ENCODE measurements around the gene PDE5A. TPM values are rescaled to one million over a fixed set of nuclear protein-coding genes. Genes with fewer than 3 reads are reported as not detected.

Gene PDE5A
- total and polyA plus RNA-seq, 10 of the 15 experiments (the other 5 are each of a cell fraction or from before 2014, with no cell fraction given), result under 0.01 to 3.9 (median 0.26) TPM; not detected in 1

DNA sequence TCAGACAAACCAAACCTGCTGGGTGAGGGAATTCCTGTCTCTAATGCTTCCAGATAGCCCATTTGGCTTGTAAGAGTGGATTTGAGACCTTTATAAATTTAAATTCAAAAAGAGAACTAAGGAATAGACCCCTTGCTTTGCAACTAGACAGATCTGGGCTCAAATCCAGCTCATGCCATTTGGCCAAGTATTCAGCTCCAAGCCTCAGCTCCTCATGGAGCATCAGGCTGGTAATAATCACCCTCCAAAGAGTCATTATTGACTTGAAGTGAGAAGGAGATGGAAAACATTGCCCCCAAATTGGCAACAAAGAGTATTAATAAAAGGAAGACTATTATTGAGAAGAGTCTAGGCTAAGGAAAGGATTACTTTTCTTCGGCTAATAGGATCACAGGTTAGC, 134.7 kb downstream of the PDE5A start:
- in situ Hi-C loops (cut with MboI), result loop anchor here (10.0 kb wide), 1 partner anchor 449 kb away; no protein-coding TSS in a partner anchor
- ChIA-PET CTCF (interaction anchor here (0.6 to 3.2 kb wide), 15 partner anchors 11 to 513 kb away, joined by 3 to 28 read pairs (median 4); no protein-coding TSS in a partner anchor), SMC1A (ENCODE audit: uncharacterized antibody, unreplicated experiment) (interaction anchor here (0.7 to 2.5 kb wide), 5 partner anchors 177 to 513 kb away, joined by 3 to 6 read pairs (median 4); no protein-coding TSS in a partner anchor), RAD21 (ENCODE audit: unreplicated experiment) (interaction anchor here (0.6 to 1.1 kb wide), 4 partner anchors 187 to 512 kb away, joined by 3 to 9 read pairs (median 4); no protein-coding TSS in a partner anchor), POLR2A (no interaction called here)
- Histone ChIP-seq H3K27me3 (replicated peaks in 1 of 2; ENCODE audit: control insufficient read depth in 2 of 2, insufficient read depth in 2 of 2, low read length in 1 of 2) (no peaks in the 10 kb centered on the region), H2AFZ (ENCODE audit: control insufficient read depth, low read depth, low read length) (no peak overlapping the region), H3K36me3 (ENCODE audit: control insufficient read depth in 2 of 2, insufficient read depth in 2 of 2, low read length in 1 of 2) (peaks cover 1 to 6% of the 10 kb centered on the region in 2 experiments; a peak in 2 of 4 replicates), H3K27ac (ENCODE audit: control insufficient read depth, insufficient read depth) (no peak overlapping the region), H3K9me3 (replicated peaks; ENCODE audit: control insufficient read depth, insufficient read depth, low read length) (no peaks in the 10 kb centered on the region), H3K4me3 (no peak overlapping the region), H3K4me1 (ENCODE audit: control insufficient read depth, insufficient read depth, low read length) (no peaks in the 10 kb centered on the region), H3K4me2 (ENCODE audit: control insufficient read depth, insufficient read depth) (no peak overlapping the region), H3K9ac (ENCODE audit: control insufficient read depth, insufficient read depth, low read length) (no peak overlapping the region), H4K20me1 (ENCODE audit: control insufficient read depth, insufficient read depth) (no peaks in the 10 kb centered on the region), H3K79me2 (ENCODE audit: control insufficient read depth, insufficient read depth, low read length) (no peaks in the 10 kb centered on the region)
- ATAC-seq (no peak), DNase-seq (ENCODE audit: low read depth, low spot score) (no peak), FAIRE-seq (no peak)
- TF ChIP-seq, protein P1, sequence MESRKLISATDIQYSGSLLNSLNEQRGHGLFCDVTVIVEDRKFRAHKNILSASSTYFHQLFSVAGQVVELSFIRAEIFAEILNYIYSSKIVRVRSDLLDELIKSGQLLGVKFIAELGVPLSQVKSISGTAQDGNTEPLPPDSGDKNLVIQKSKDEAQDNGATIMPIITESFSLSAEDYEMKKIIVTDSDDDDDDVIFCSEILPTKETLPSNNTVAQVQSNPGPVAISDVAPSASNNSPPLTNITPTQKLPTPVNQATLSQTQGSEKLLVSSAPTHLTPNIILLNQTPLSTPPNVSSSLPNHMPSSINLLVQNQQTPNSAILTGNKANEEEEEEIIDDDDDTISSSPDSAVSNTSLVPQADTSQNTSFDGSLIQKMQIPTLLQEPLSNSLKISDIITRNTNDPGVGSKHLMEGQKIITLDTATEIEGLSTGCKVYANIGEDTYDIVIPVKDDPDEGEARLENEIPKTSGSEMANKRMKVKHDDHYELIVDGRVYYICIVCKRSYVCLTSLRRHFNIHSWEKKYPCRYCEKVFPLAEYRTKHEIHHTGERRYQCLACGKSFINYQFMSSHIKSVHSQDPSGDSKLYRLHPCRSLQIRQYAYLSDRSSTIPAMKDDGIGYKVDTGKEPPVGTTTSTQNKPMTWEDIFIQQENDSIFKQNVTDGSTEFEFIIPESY (IDR thresholded peaks at IDR 0.05), result no peak
- TF ChIP-seq ASH2L (IDR thresholded peaks at IDR 0.05; ENCODE audit: borderline replicate concordance, low read depth), result no peak
- TF ChIP-seq NFIC (IDR thresholded peaks at IDR 0.05; ENCODE audit: low read depth, low read length), result no peak
- no peak for TF ChIP-seq FOXM1 (IDR thresholded peaks at IDR 0.05; ENCODE audit: low read depth, low read length)
- no peak for TF ChIP-seq NBN (IDR thresholded peaks at IDR 0.05)
- TF ChIP-seq POLR2AphosphoS5 (IDR thresholded peaks at IDR 0.05; ENCODE audit: low read length), result no peak
- TF ChIP-seq CBFB (IDR thresholded peaks at IDR 0.05; ENCODE audit: low read depth), result no peak
- TF ChIP-seq CHD1 (IDR thresholded peaks at IDR 0.05; ENCODE audit: low read depth, low read length), result no peak
- no peak for TF ChIP-seq MXI1 (IDR thresholded peaks at IDR 0.05; ENCODE audit: low read depth, low read length)
- TF ChIP-seq MEF2A (IDR thresholded peaks at IDR 0.05; ENCODE audit: insufficient read depth, low read depth, low read length), result no peak
- TF ChIP-seq, protein P2, sequence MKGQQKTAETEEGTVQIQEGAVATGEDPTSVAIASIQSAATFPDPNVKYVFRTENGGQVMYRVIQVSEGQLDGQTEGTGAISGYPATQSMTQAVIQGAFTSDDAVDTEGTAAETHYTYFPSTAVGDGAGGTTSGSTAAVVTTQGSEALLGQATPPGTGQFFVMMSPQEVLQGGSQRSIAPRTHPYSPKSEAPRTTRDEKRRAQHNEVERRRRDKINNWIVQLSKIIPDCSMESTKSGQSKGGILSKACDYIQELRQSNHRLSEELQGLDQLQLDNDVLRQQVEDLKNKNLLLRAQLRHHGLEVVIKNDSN (IDR thresholded peaks at IDR 0.05; ENCODE audit: borderline replicate concordance, extremely low read length, insufficient read depth, low read depth, low read length), result no peak
- TF ChIP-seq SP1 (IDR thresholded peaks at IDR 0.05; ENCODE audit: low read depth, low read length), result no peak
- TF ChIP-seq IRF4 (IDR thresholded peaks at IDR 0.05; ENCODE audit: low read depth, low read length), result no peak
- no peak for TF ChIP-seq SREBF2 (IDR thresholded peaks at IDR 0.05; ENCODE audit: low read length)
- no peak for TF ChIP-seq CREM (IDR thresholded peaks at IDR 0.05; ENCODE audit: low read depth)
- no peak for TF ChIP-seq SMAD5 (IDR thresholded peaks at IDR 0.05; ENCODE audit: low read depth)
- TF ChIP-seq NR2F1 (conservative IDR thresholded peaks at IDR 0.05), result no peak
- BruUV-seq (replicated peaks), result no TSS peak
- 100% methylated on average over 1 of the region's 1 CpG for WGBS (ENCODE audit: insufficient coverage, insufficient replicate concordance, low lambda C conversion rate, missing lambda C conversion rate)
- intact Hi-C loops (cut with micrococcal nuclease; ENCODE audit: unreplicated experiment), result loop anchor here (5.0 kb wide), 3 partner anchors 182 to 512 kb away; no protein-coding TSS in a partner anchor

Measured in GM12878 (cell line).